Activated T-cell treated with anti-CD3 and anti-CD28 coated beads, Interleukin-2, amount 50 U/mL, for 24 hours (primary cell): ENCODE results near the gene KRT32.

Experiments
- DNase-seq: peaks from one replicate; pipeline ENCODE4 v3.0.0-alpha.2; 2020
- H3K27ac Mint-ChIP-seq: 2 replicates; pipeline ENCODE4 v1.8.0; 2020; ENCODE audit warnings: mild to moderate bottlenecking, mixed read lengths
- H3K27me3 Mint-ChIP-seq: 2 replicates; pipeline ENCODE4 v1.8.0; 2020; ENCODE audit warnings: mixed read lengths
- H3K36me3 Mint-ChIP-seq: 2 replicates; pipeline ENCODE4 v1.8.0; 2020; ENCODE audit warnings: low read depth, mixed read lengths
- H3K4me1 Mint-ChIP-seq: 2 replicates; pipeline ENCODE4 v1.8.0; 2020; ENCODE audit warnings: low read depth, mixed read lengths
- H3K4me3 Mint-ChIP-seq: 2 replicates; pipeline ENCODE4 v1.8.0; 2020; ENCODE audit warnings: mild to moderate bottlenecking, moderate library complexity, mixed read lengths
- H3K9me3 Mint-ChIP-seq: 2 replicates; pipeline ENCODE4 v1.8.0; 2020; ENCODE audit warnings: mixed read lengths

Gene KRT32

DNA sequence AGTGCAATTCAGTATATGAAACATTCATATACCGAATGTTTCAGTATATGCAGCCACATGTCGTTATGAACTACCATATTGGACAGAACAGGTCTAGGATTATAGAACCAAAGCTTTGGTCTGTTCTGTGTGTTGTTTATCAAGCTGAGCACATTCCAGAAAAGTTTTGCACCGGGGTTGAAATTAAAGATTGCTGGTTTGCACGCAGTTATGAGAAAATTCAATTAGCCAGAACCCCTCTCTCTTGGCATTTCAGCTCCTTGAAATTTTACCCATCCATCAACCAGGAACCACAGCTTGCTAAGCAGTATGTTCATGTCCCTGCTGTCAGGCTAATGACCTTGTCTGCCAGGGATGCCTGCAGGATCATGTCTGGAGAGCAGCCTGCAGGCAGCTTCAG lies 9.5 kb downstream of the KRT32 start:
- Mint-ChIP-seq H3K4me3 (no peak overlapping the region), H3K27me3 (no peaks in the 10 kb centered on the region), H3K9me3 (no peaks in the 10 kb centered on the region), H3K27ac (no peak overlapping the region), H3K36me3 (no peaks in the 10 kb centered on the region), H3K4me1 (no peaks in the 10 kb centered on the region)
- DNase-seq = no peak

DNA sequence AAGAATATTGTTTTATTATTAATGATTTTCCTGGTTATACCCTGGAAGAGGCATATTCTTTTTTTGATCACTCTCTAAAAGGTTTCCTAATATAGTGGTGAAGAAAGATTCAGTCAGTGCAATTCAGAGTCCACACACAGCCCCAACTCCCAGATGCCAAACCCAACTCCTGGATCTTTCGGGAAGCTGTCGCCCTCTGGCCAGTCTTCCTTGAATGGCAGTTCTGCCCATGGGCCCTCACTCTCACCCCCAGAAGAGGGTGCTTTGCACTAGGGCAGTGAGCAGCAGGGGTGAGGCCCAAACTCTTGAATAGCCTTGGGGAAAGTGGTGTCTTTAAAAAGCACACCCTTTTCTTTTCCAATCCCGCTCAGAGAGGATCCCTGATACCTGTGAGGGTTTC lies 11.0 kb downstream of the KRT32 start:
- no peak overlapping the region for H3K4me3 Mint-ChIP-seq
- no peak for DNase-seq
- peaks cover 1% of the 10 kb centered on the region for H3K27me3 Mint-ChIP-seq
- no peaks in the 10 kb centered on the region for H3K9me3 Mint-ChIP-seq
- no peak overlapping the region for H3K27ac Mint-ChIP-seq
- no peaks in the 10 kb centered on the region for H3K36me3 Mint-ChIP-seq
- no peaks in the 10 kb centered on the region for H3K4me1 Mint-ChIP-seq

DNA sequence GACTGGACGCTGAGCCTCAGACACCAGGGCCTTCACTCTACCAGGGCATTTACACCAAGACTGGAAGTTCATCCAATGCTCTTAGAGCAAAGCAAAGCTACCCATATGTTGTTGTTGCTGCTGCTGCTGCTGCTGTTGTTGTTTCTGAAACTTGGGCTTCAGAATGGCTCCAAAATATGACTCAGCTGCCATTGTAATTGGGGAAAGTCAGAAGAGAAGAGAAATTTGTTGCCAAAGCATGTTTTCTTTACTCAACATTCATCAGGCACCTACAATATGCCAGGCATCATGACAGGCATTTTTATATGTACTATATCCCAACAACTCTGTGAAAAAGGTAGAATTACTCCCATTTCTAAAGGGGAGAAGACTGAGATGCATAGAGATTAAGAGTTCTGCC lies 11.9 kb downstream of the KRT32 start:
- Mint-ChIP-seq H3K36me3 (no peaks in the 10 kb centered on the region), H3K4me1 (no peaks in the 10 kb centered on the region), H3K9me3 (no peaks in the 10 kb centered on the region), H3K27me3 (peaks cover 3% of the 10 kb centered on the region), H3K27ac (no peak overlapping the region), H3K4me3 (no peak overlapping the region)
- DNase-seq = no peak

DNA sequence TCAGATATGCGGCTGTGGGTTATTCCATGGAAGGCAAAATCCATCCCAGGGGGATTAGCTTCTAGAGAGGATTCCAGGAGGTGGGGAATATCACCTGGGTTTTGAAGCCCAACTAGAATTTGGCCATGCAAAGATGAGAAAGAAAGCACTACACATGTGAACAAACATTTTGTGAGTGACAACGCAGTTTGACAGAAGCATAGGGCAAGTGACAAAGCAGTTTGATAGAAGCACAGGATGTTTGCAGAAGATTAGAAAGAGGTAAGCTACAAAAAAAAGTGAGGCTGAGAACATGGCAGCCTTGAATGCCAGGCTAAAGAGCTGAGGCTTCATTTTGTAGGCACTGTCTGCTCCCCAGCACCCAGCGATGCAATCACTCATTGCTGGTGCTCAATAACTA lies 14.1 kb downstream of the KRT32 start:
- no peak overlapping the region for H3K27ac Mint-ChIP-seq
- H3K27me3 Mint-ChIP-seq = peaks cover 5% of the 10 kb centered on the region

DNA sequence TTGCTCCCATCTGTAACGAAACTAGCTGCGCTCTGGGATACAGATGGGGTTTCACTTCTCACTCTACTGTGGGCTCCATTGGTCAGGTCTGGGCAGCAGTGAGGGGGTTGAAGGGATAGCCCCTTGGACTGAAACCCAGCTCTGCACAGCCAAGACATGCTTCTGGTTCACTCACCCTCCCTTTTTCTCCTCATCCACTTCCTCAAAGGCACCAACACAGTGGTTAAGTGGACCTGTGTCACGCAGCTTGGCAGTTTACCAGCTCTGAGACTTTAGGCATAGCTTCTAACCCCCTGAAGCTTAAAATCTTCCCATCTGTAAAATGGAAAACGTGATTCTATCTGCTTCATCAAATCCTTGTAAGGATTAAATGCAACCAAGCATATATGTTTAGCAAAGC lies 14.9 kb downstream of the KRT32 start:
- no peak overlapping the region for H3K27ac Mint-ChIP-seq
- no peaks in the 10 kb centered on the region for H3K4me1 Mint-ChIP-seq
- H3K36me3 Mint-ChIP-seq = no peaks in the 10 kb centered on the region
- peaks cover 5% of the 10 kb centered on the region for H3K27me3 Mint-ChIP-seq
- no peaks in the 10 kb centered on the region for H3K9me3 Mint-ChIP-seq
- no peak overlapping the region for H3K4me3 Mint-ChIP-seq
- no peak for DNase-seq

More for the DNA sequence above, 14.1 kb downstream of the KRT32 start:
- H3K4me3 Mint-ChIP-seq = no peak overlapping the region
- H3K4me1 Mint-ChIP-seq = no peaks in the 10 kb centered on the region
- no peaks in the 10 kb centered on the region for H3K36me3 Mint-ChIP-seq
- no peak for DNase-seq
- H3K9me3 Mint-ChIP-seq = no peaks in the 10 kb centered on the region

DNA sequence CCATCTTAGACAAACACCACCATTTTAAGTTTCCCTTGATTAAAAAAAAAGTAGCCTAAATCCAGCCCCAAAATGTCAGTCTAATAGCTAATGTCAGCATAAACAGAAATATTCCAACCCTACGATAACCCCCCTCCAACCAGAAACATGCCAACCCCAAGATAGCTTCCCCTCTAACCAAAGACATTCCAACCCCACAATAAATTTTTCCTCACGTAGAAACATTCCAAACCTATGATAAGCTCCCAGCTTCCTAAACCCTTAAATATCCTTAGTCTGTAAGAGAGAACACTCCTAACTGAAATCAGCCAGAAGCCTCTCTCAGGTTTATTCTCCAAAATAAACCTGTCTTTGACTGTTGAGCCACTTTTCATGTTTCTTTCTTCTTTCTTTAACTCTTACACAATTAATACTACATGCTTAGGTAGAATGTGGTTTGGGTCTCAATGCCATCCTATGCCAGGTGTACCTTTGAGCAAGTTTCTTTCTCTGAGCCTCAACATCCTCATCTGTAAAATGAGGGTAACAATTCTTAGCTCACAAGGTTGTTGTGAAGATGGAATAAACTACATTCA lies 15.9 kb downstream of the KRT32 start:
- H3K27ac Mint-ChIP-seq = no peak overlapping the region
- no peaks in the 10 kb centered on the region for H3K36me3 Mint-ChIP-seq
- peaks cover 7% of the 10 kb centered on the region for H3K27me3 Mint-ChIP-seq

DNA sequence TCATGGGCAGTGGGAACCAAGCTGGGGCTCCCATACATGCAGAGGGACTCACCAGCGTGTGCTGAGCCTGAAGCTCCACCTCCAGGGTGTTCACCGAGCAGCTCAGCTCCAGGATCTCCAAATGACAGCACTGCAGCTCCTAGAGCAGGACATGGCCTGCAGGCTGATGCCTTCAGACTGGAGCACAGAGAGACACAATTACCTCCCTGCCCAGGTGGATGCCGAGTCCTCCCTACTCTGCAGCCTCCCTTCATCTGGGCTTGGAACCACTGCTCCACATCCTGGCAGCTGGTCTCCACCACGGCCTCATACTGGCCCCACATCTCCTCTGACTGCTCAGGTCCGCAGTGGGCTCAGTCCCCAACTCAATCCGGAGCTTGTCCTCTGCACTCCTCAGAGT lies 18.2 kb downstream of the KRT32 start:
- Mint-ChIP-seq H3K4me1 (no peaks in the 10 kb centered on the region), H3K4me3 (no peak overlapping the region), H3K27ac (no peak overlapping the region), H3K36me3 (no peaks in the 10 kb centered on the region), H3K9me3 (no peaks in the 10 kb centered on the region), H3K27me3 (peaks cover 10% of the 10 kb centered on the region)
- DNase-seq = no peak

More for the DNA sequence above, 15.9 kb downstream of the KRT32 start:
- DNase-seq = no peak
- H3K4me1 Mint-ChIP-seq = no peaks in the 10 kb centered on the region
- no peak overlapping the region for H3K4me3 Mint-ChIP-seq
- H3K9me3 Mint-ChIP-seq = no peaks in the 10 kb centered on the region

GRCh38 chr17:41448506-41448905 lies 18.7 kb downstream of the KRT32 start:
- H3K27ac Mint-ChIP-seq = no peak overlapping the region
- no peak overlapping the region for H3K4me3 Mint-ChIP-seq
- no peaks in the 10 kb centered on the region for H3K9me3 Mint-ChIP-seq
- DNase-seq = no peak
- peaks cover 10% of the 10 kb centered on the region for H3K27me3 Mint-ChIP-seq
- no peaks in the 10 kb centered on the region for H3K36me3 Mint-ChIP-seq
- H3K4me1 Mint-ChIP-seq = no peaks in the 10 kb centered on the region

DNA sequence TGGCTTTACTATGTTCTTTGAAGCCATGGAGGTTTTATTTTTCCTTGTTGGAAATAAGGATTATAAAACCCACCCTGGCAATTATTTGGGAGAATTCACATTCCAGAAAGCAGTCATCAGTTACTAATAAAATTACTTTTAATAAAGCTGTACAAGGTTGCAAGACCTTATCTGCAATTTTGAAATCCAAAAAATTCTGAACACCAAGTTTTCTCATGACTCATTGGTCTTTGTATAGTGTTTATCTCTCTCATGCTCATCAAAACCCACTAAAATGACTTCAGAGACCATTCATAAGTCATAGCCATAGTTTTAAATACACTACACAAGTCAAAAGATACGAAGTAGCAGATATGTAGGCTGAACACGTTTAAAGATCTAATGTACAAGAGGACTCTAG lies 20.4 kb downstream of the KRT32 start:
- Mint-ChIP-seq H3K27ac (no peak overlapping the region), H3K4me3 (no peak overlapping the region), H3K27me3 (peaks cover 10% of the 10 kb centered on the region), H3K4me1 (no peaks in the 10 kb centered on the region), H3K9me3 (no peaks in the 10 kb centered on the region), H3K36me3 (no peaks in the 10 kb centered on the region)
- no peak for DNase-seq

DNA sequence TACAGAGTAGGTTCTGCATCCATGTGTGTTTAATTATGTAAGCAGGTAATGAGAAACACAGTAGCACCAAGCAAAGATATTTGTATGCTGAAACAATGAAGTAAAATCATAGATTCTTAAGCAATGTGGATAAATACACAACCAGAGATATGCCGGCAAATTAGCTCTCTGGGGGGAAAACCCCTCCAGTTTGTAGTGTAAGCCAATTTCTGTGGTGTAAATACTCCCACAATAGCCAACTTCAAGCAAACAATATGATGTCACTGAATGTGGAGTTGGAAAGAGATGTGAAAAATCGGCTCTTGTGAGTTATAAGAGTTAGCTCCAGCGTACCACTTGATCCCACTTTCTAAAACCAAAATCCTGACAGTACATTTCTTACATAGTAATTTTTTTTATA lies 22.5 kb downstream of the KRT32 start:
- Mint-ChIP-seq H3K4me1 (no peaks in the 10 kb centered on the region), H3K27me3 (peaks cover 10% of the 10 kb centered on the region), H3K27ac (no peak overlapping the region), H3K4me3 (no peak overlapping the region), H3K36me3 (no peaks in the 10 kb centered on the region), H3K9me3 (no peaks in the 10 kb centered on the region)
- no peak for DNase-seq

DNA sequence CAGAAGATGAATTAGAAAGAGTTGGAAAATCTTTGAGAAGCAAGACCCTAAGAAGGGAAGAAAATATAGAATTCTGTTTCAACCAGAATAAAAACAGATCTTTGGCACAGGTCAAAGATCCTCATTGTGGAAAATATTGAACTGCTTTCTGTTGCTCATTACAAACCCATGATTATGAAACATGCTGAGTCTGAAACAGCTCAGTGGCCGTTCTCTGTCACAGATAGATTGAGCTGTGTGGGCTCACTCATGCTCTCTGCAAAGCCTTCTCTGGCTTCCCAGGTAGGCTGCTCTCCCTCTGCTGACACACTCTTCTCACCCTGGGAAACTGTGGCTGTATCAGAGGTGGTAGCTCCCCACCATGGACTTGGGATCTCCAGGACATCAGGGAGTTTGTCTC lies 23.0 kb downstream of the KRT32 start:
- Mint-ChIP-seq H3K4me1 (no peaks in the 10 kb centered on the region), H3K27me3 (peaks cover 10% of the 10 kb centered on the region), H3K4me3 (no peak overlapping the region), H3K36me3 (no peaks in the 10 kb centered on the region), H3K9me3 (no peaks in the 10 kb centered on the region), H3K27ac (no peak overlapping the region)
- DNase-seq = no peak

DNA sequence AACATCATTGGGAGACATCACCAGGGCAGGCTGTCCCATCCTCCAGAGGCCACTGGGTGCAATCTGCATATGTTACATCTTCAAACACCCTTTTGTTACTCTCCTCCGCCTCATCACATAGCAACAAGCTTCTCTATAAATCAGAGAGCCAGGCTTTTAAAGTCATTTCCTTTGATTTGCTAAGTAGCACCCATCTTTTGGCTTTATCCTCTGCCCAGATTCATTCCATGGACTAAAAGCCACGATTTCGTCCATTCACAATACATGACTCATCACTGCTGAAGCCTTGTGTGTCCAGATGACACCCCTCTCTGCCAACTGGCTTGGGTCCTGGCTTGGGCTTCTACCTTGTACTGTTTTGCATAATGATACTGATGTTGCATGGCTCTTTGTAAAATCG lies 24.4 kb downstream of the KRT32 start:
- DNase-seq = no peak
- Mint-ChIP-seq H3K27me3 (peaks cover 8% of the 10 kb centered on the region), H3K27ac (no peak overlapping the region), H3K9me3 (no peaks in the 10 kb centered on the region), H3K4me3 (no peak overlapping the region), H3K36me3 (no peaks in the 10 kb centered on the region), H3K4me1 (no peaks in the 10 kb centered on the region)

- no peak for DNase-seq
- no peaks in the 10 kb centered on the region for H3K36me3 Mint-ChIP-seq
- H3K27me3 Mint-ChIP-seq = peaks cover 3% of the 10 kb centered on the region
- H3K9me3 Mint-ChIP-seq = no peaks in the 10 kb centered on the region
- H3K27ac Mint-ChIP-seq = no peak within 1 kb of the TSS
- no peaks in the 10 kb centered on the region for H3K4me1 Mint-ChIP-seq
- no peak within 1 kb of the TSS for H3K4me3 Mint-ChIP-seq
Observed at GRCh38 chr17:41440531-41441033, 26.6 kb downstream of the KRT32 start, which contains the start of gene KRT38. Gene KRT38, minus strand, starts transcription at chr17:41440983. Its CDS starts 62 bp downstream, at chr17:41440921.

DNA sequence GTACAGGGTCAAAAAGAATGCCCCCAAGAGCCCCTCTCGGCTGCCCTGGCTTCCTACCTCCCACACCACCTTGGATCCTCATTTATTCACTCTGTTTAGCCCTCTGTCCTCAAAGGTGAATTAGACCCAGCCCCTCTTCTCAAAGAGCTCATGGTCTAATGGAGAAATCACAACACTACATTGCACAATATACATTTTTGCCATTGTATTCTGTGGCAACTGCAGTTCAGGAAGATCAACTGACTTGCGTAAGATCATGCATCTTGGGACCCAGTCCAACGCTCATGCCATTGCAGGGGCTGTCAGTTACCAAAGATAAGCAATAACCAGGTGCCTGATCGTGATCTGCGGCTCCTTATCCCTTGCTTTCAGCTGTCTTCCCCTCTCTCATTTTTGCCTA lies 27.8 kb downstream of the KRT32 start:
- Mint-ChIP-seq H3K4me1 (no peaks in the 10 kb centered on the region), H3K9me3 (no peaks in the 10 kb centered on the region), H3K27ac (no peak overlapping the region), H3K27me3 (peaks cover 3% of the 10 kb centered on the region), H3K4me3 (no peak overlapping the region), H3K36me3 (no peaks in the 10 kb centered on the region)
- no peak for DNase-seq

- Mint-ChIP-seq H3K9me3 (no peaks in the 10 kb centered on the region), H3K4me3 (no peak overlapping the region), H3K27me3 (peaks cover 3% of the 10 kb centered on the region), H3K27ac (no peak overlapping the region), H3K4me1 (no peaks in the 10 kb centered on the region), H3K36me3 (no peaks in the 10 kb centered on the region)
- no peak for DNase-seq
Observed at GRCh38 chr17:41437769-41438168, 29.4 kb downstream of the KRT32 start.

GRCh38 chr17:41437254-41437653 lies 29.9 kb downstream of the KRT32 start:
- DNase-seq = no peak
- H3K27me3 Mint-ChIP-seq = peaks cover 3% of the 10 kb centered on the region
- no peaks in the 10 kb centered on the region for H3K4me1 Mint-ChIP-seq
- no peaks in the 10 kb centered on the region for H3K36me3 Mint-ChIP-seq
- no peak overlapping the region for H3K27ac Mint-ChIP-seq
- H3K9me3 Mint-ChIP-seq = no peaks in the 10 kb centered on the region
- H3K4me3 Mint-ChIP-seq = no peak overlapping the region
